ENCODE measurements around the gene IRF2BP2.
"Not testable (repeated sequence)": the region's sequence is repeated elsewhere in the genome, so short reads cannot be mapped to it uniquely, and the experiment has no call there.

The IRF2BP2 gene

GRCh38 chr1:234601301-234602017, 8.5 kb downstream of the IRF2BP2 start:
- no peak for DNase-seq (ENCODE audit: low read depth)

GRCh38 chr1:234600418-234601281, 9.3 kb downstream of the IRF2BP2 start:
- no peak for DNase-seq (ENCODE audit: low read depth)

GRCh38 chr1:234599617-234600417, 10.2 kb downstream of the IRF2BP2 start:
- DNase-seq (ENCODE audit: low read depth): no peak

- DNase-seq (ENCODE audit: low read depth): no peak
These were observed 10.9 kb downstream of the IRF2BP2 start for GRCh38 chr1:234598974-234599616.

- no peak for DNase-seq (ENCODE audit: low read depth)
These were observed 12.1 kb downstream of the IRF2BP2 start for GRCh38 chr1:234597894-234598293.

GRCh38 chr1:234595899-234596298, 14.1 kb downstream of the IRF2BP2 start:
- DNase-seq (ENCODE audit: low read depth): no peak

- not testable (repeated sequence) for DNase-seq (ENCODE audit: low read depth)
These were observed 15.4 kb downstream of the IRF2BP2 start for GRCh38 chr1:234594575-234594974.

GRCh38 chr1:234593771-234594504, 16.0 kb downstream of the IRF2BP2 start:
- DNase-seq (ENCODE audit: low read depth): no peak

GRCh38 chr1:234593109-234593508, 16.9 kb downstream of the IRF2BP2 start:
- DNase-seq (ENCODE audit: low read depth): no peak

GRCh38 chr1:234592240-234592639, 17.7 kb downstream of the IRF2BP2 start:
- DNase-seq (ENCODE audit: low read depth): no peak

- DNase-seq (ENCODE audit: low read depth): no peak
These were observed 18.8 kb downstream of the IRF2BP2 start for GRCh38 chr1:234591131-234591530.

GRCh38 chr1:234589854-234590620, 19.9 kb downstream of the IRF2BP2 start:
- DNase-seq (ENCODE audit: low read depth): no peak

GRCh38 chr1:234589064-234589800, 20.7 kb downstream of the IRF2BP2 start:
- DNase-seq (ENCODE audit: low read depth): no peak

- no peak for DNase-seq (ENCODE audit: low read depth)
These were observed 21.6 kb downstream of the IRF2BP2 start for GRCh38 chr1:234588386-234588785.

GRCh38 chr1:234586892-234587485, 23.0 kb downstream of the IRF2BP2 start:
- DNase-seq (ENCODE audit: low read depth): no peak

GRCh38 chr1:234586304-234586703, 23.7 kb downstream of the IRF2BP2 start:
- no peak for DNase-seq (ENCODE audit: low read depth)

GRCh38 chr1:234585330-234586055, 24.5 kb downstream of the IRF2BP2 start:
- DNase-seq (ENCODE audit: low read depth): no peak

GRCh38 chr1:234584926-234585325, 25.1 kb downstream of the IRF2BP2 start:
- no peak for DNase-seq (ENCODE audit: low read depth)

GRCh38 chr1:234584420-234584805, 25.6 kb downstream of the IRF2BP2 start:
- no peak for DNase-seq (ENCODE audit: low read depth)
